AG10803 (cell line): ENCODE data around the gene MRPL37.

Source experiments
- DNase-seq: peaks from one replicate; pipeline ENCODE4 v3.0.0; 2010; ENCODE audit warnings: low read depth
- H3K4me3 ChIP-seq: 2 replicates; pipeline ENCODE4 v1.5.1; 2011; ENCODE audit warnings: mild to moderate bottlenecking, low read length, control low read depth
- CTCF ChIP-seq: conservative IDR thresholded peaks from 2 replicates; pipeline ENCODE4 v1.5.1; 2011; ENCODE audit warnings: mild to moderate bottlenecking, low read length, control low read depth, inconsistent platforms

The MRPL37 gene

GRCh38 chr1:54219688-54220003, 19.7 kb downstream of the MRPL37 start:
- no peak for TF ChIP-seq CTCF
- H3K4me3 ChIP-seq: no peak overlapping the region
- no peak for DNase-seq

DNA sequence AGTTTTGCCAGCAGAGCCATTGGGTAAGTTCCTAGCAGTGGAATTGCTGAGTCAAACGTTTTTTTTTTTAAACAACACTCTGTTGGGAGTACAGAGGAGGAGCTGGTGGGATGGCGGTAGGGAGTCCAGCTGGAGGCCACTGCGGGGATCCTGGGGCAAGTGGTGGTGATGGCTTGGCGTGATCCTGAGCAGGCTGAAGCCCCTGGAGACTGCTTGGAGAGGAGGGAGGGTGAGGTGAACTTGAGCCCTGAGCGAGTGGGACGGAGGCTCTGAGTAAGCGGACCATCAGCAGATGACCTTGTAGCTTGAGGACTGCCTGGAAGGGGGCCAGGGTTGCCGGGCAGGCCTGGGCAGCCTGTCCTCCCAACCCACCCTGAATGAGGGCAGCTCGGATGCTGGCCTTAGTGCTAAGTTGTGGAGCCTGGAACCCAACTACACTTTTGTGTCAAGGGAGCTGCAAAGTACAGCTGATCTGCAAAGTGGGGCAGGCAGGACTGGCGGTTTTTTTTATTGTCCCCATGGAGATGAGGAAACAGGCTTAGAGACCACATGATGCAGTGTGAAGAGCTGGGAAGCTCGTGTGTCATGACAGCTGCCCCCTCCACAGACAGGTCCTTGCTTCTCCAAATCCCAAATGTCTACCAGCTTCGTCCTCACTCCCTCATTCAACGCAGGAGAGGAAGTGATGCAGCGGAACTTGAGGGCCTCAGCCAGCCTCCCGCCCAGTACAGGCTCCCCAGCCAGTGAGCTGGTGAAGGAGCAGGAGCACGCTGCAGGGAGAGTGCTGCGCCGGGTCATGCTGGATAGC, 20.2 kb downstream of the MRPL37 start:
- peak; percentile 58 for DNase-seq
- H3K4me3 ChIP-seq: no peak overlapping the region
- no peak for TF ChIP-seq CTCF

DNA sequence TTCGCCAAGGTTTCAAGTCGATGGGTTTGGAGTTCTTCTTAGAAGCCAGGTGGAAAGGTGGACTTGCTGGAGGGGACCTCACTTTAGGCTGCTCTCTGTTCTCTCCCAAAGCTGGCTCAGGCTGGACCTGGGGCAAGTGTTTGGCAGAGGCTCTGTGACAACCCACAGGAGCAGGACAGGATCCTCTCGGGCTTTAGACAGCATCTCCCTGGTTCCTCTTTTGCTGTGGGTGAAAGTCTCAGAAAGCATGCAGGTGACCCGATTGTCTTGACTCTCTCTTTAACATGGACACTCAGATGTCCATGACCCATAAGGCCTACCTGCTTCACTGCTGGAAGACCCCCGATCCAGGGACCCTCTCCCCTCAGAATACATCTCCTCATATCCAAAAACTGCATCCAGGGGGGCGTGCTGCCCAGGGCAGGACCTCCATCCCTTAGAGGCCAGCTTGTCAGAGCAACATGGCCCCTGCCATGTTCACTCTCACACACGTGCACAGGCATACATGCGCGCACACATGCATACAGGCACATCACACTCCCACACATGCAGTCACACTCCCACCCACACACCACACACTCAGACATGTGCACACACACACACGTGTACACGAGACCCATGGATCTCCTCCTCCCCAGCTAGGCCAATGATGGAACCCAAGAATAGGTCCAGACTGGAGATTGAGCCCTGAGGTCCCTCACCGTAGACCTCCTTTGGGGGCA, 21.3 kb downstream of the MRPL37 start:
- no peak for TF ChIP-seq CTCF
- no peak overlapping the region for H3K4me3 ChIP-seq
- DNase-seq: no peak

DNA sequence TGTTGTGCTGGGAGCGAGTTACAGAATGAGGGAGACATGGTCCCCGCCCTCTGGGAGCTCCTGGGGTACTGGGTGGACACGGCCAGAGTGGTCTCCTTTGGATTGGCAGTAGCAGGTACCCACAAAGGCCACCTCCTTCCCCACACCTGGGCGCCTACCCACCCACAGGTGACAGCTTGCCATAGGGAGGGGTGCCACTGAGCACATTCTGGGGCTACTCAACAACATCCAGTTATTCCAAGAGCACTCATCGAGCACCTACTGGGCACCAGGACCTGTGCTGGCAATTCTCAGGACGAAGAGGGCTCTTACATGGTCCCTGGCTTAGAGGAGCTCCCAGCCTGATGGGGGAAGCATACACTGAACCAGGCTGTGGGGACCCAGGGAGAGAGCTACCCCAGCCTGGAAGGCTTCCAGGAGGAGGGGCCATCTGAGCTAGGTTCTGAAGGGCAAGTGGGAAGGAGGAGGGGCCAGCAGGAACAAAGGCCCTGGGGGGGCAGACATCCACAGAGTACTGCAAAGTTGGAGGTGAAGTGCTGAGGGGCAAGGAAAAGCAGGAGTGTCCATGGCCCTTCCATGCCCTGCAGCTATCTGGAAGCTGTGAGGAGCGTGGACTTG, 22.0 kb downstream of the MRPL37 start:
- no peak overlapping the region for H3K4me3 ChIP-seq
- DNase-seq: no peak
- TF ChIP-seq CTCF: no peak

DNA sequence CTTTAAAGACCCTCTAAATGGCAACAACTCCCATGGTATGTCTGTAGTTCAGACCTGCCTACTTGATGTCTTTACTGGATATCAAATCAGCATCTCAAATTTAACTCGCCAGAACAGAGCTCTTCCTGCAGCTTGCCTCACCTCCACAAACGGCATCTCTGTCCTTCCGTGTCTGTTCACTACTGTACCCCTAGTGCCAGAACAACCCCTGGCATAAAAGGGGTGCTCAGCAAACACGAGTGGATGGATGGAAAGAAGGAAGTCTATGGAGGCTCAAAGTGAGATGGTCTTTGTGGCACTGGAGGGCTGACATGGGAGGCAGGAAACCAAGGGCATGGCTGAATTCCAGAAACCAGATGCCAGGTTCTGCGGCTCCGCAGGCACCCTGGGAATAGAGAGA, 22.7 kb downstream of the MRPL37 start:
- no peak for TF ChIP-seq CTCF
- no peak overlapping the region for H3K4me3 ChIP-seq
- DNase-seq: no peak

DNA sequence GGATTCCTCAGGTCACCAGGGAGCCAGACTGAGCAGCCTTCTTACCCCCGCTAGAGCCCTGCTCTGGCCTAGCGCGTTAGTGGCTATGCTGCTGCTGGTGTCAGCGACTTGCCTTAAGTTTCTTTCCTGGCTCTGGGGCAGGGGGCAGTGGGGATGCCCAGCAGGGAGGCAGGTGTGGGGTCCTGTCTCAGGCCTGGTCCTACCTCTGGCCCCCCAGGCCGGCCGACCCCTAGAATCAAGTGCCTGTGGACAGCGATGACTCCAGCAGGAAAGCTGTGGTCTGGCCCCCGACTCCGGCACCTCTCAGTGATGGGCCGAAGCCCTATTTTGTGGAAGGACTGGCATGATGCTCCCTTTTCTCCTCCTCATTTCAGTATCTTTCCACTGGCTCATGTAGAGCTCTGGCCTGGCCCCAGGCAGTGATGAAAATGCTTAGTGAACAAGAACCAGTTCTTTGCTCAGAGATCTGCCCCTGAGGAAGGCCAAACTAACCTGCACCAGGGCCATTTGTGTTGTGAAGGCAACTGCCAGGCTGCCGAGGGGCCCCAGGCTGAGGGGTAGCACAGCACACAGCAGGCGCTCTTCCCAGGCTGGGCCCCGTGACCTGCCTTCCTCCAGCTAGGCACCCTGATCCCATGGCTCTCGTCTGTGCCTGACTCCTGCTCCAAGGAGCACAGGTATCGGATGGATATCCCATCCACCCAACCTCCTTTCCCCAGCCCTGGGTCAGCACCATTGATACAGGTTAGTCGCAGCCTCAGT, 23.7 kb downstream of the MRPL37 start:
- TF ChIP-seq CTCF: no peak

More for the DNA sequence above, 23.7 kb downstream of the MRPL37 start:
- H3K4me3 ChIP-seq: no peak overlapping the region
- no peak for DNase-seq
